ENCODE data around the gene TPSD1.
A peak's percentile ranks its signal among the peaks of the same experiment; 100 is the strongest.
"Not testable (repeated sequence)": the region's sequence is repeated elsewhere in the genome, so short reads cannot be mapped to it uniquely, and the experiment has no call there.

TPSD1 gene

DNA sequence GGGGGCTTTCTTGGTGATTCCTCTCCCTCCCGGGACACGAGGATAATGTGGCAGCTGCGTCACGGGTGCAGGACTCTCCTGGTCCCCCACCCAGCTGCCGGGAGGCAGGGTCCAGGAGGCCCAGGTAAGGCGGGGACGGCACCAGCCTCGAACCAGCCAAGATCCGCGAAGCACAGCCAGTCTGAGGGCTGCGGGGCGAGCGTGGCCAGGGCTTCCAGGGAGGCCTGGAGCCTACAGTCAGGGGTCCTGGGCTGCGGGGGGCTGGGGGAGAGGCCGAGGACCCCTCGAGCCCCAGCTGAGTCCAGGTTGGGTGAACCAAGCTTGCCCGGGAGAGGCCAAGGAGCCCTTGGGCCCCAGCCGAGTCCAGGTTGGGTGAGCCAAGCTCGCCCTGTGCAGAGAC, 10.0 kb downstream of the TPSD1 start:
- Histone ChIP-seq H3K36me3 (ENCODE audit: control insufficient read depth, low read length) (no peaks in the 10 kb centered on the region), H3K79me2 (ENCODE audit: control insufficient read depth, low read length) (no peaks in the 10 kb centered on the region), H3K27me3 (ENCODE audit: control insufficient read depth, low read length) (peaks cover 5% of the 10 kb centered on the region; the same call in 1 of the 2 replicates), H4K20me1 (ENCODE audit: control insufficient read depth, insufficient read depth, low read depth, low read length) (no peaks in the 10 kb centered on the region), H3F3A (ENCODE audit: control insufficient read depth, insufficient read depth) (peaks cover 4% of the 10 kb centered on the region), H3K9me2 (replicated peaks; ENCODE audit: control insufficient read depth, low read length) (no peaks in the 10 kb centered on the region), H3K27ac (ENCODE audit: low read depth, low read length) (no peak overlapping the region), H3K9me3 (ENCODE audit: control insufficient read depth, insufficient read depth, low read length) (peaks cover 6% of the 10 kb centered on the region; the same call in 1 of the 2 replicates), H3K4me1 (ENCODE audit: control insufficient read depth, low read length) (peaks cover under 1% of the 10 kb centered on the region), H3K4me2 (ENCODE audit: low read length) (no peak overlapping the region), H3K4me3 (ENCODE audit: low read length) (no peak overlapping the region)
- TF ChIP-seq EZH2phosphoT487 (IDR thresholded peaks at IDR 0.05; ENCODE audit: borderline replicate concordance, low read length), result no peak
- TF ChIP-seq, protein P1, sequence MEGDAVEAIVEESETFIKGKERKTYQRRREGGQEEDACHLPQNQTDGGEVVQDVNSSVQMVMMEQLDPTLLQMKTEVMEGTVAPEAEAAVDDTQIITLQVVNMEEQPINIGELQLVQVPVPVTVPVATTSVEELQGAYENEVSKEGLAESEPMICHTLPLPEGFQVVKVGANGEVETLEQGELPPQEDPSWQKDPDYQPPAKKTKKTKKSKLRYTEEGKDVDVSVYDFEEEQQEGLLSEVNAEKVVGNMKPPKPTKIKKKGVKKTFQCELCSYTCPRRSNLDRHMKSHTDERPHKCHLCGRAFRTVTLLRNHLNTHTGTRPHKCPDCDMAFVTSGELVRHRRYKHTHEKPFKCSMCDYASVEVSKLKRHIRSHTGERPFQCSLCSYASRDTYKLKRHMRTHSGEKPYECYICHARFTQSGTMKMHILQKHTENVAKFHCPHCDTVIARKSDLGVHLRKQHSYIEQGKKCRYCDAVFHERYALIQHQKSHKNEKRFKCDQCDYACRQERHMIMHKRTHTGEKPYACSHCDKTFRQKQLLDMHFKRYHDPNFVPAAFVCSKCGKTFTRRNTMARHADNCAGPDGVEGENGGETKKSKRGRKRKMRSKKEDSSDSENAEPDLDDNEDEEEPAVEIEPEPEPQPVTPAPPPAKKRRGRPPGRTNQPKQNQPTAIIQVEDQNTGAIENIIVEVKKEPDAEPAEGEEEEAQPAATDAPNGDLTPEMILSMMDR (IDR thresholded peaks at IDR 0.05; ENCODE audit: low read depth, low read length, poor library complexity, severe bottlenecking), result no peak

DNA sequence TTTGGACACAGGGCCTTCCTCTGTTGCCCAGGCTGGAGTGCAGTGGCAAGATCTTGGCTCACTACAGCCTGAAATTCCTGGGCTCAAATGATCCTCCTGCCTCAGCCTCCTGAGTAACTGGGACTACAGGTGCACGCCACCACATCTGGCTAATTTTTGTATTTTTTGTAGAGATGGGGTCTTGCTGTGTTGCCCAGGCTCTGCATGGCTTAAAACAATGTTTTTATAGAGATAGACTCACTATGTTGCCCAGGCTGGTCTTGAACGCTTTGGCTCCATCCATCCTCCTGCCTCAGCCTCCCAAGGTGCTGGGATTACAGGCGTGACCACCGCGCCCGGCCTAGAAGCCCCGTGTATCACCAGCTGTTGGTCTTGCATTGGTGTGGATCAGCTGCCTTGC, 13.5 kb downstream of the TPSD1 start:
- H3K27ac ChIP-seq (ENCODE audit: low read depth, low read length); H3K4me2 ChIP-seq (ENCODE audit: low read length): not testable (repeated sequence)

DNA sequence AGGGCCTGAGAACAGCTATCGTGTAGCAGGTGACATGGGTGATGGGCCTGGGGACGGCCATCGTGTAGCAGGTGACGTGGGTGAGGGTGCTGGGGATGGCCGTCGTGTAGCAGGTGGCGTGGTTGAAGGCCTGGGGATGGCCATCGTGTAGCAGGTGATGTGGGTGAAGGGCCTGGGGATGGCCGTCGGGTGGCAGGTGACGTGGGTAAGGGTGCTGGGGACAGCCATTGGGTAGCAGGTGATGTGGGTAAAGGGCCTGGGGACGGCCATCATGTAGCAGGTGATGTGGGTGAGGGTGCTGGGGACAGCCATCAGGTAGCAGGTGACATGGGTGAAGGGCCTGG, 15.5 kb downstream of the TPSD1 start:
- H3K36me3 ChIP-seq (ENCODE audit: control insufficient read depth, low read length), result no peaks in the 10 kb centered on the region
- no peaks in the 10 kb centered on the region for H3K79me2 ChIP-seq (ENCODE audit: control insufficient read depth, low read length)
- H3K4me1 ChIP-seq (ENCODE audit: control insufficient read depth, low read length), result peaks cover 22% of the 10 kb centered on the region
- H3K27ac ChIP-seq (ENCODE audit: low read depth, low read length), result no peak overlapping the region
- no peaks in the 10 kb centered on the region for H3K27me3 ChIP-seq (ENCODE audit: control insufficient read depth, low read length)
- H3K9me3 ChIP-seq (ENCODE audit: control insufficient read depth, insufficient read depth, low read length), result no peaks in the 10 kb centered on the region
- peak overlapping the region; percentile 31 for H3K4me3 ChIP-seq (ENCODE audit: low read length)
- H3K4me2 ChIP-seq (ENCODE audit: low read length), result peak overlapping the region; percentile 95
- H3K9me2 ChIP-seq (replicated peaks; ENCODE audit: control insufficient read depth, low read length), result no peaks in the 10 kb centered on the region
- TF ChIP-seq EZH2phosphoT487 (IDR thresholded peaks at IDR 0.05; ENCODE audit: borderline replicate concordance, low read length), result no peak
- TF ChIP-seq, protein P1 (IDR thresholded peaks at IDR 0.05; ENCODE audit: low read depth, low read length, poor library complexity, severe bottlenecking), result no peak
- peaks cover 5% of the 10 kb centered on the region for H3F3A ChIP-seq (ENCODE audit: control insufficient read depth, insufficient read depth)
- H4K20me1 ChIP-seq (ENCODE audit: control insufficient read depth, insufficient read depth, low read depth, low read length), result peaks cover 6% of the 10 kb centered on the region; the same call in 1 of the 2 replicates

More for the DNA sequence above, 13.5 kb downstream of the TPSD1 start:
- not testable (repeated sequence) for H4K20me1 ChIP-seq (ENCODE audit: control insufficient read depth, insufficient read depth, low read depth, low read length); H3K79me2 ChIP-seq (ENCODE audit: control insufficient read depth, low read length); H3F3A ChIP-seq (ENCODE audit: control insufficient read depth, insufficient read depth); H3K27me3 ChIP-seq (ENCODE audit: control insufficient read depth, low read length); H3K9me2 ChIP-seq (replicated peaks; ENCODE audit: control insufficient read depth, low read length); H3K4me3 ChIP-seq (ENCODE audit: low read length); H3K36me3 ChIP-seq (ENCODE audit: control insufficient read depth, low read length); H3K9me3 ChIP-seq (ENCODE audit: control insufficient read depth, insufficient read depth, low read length)
- peaks cover 22% of the 10 kb centered on the region for H3K4me1 ChIP-seq (ENCODE audit: control insufficient read depth, low read length)

DNA sequence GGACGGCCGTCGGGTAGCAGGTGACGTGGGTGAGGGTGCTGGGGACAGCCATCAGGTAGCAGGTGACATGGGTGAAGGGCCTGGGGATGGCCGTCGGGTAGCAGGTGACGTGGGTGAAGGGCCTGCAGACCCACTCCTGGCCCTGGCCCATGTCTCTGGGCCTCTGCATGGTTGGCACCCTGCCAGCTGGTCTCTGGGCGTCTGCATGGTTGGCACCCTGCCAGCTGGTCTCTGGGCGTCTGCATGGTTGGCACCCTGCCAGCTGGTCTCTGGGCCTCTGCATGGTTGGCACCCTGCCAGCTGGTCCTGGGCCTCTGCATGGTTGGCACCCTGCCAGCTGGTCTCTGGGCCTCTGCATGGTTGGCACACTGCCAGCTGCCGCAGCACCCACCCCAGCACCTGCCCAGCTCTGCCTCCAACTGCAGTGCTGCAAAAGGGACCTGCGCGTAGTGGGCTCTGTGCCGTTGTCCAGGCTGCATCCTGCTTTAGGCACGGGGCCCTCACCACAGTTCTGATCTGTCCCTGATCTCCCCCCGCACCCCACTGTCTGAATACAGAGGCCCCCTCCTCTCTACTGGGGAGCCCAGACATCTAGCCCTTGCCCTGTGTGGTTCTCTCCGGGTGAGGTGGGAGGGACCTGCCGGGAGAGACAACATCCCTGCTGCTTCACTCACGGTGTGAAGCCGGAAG, 16.0 kb downstream of the TPSD1 start:
- not testable (repeated sequence) for H3K27me3 ChIP-seq (ENCODE audit: control insufficient read depth, low read length)
- H3K4me2 ChIP-seq (ENCODE audit: low read length), result peak overlapping the region; percentile 95

More for the DNA sequence above, 16.0 kb downstream of the TPSD1 start:
- not testable (repeated sequence) for H3K36me3 ChIP-seq (ENCODE audit: control insufficient read depth, low read length); H4K20me1 ChIP-seq (ENCODE audit: control insufficient read depth, insufficient read depth, low read depth, low read length); H3K79me2 ChIP-seq (ENCODE audit: control insufficient read depth, low read length); H3K9me3 ChIP-seq (ENCODE audit: control insufficient read depth, insufficient read depth, low read length); H3F3A ChIP-seq (ENCODE audit: control insufficient read depth, insufficient read depth); H3K9me2 ChIP-seq (replicated peaks; ENCODE audit: control insufficient read depth, low read length)
- Histone ChIP-seq H3K4me1 (ENCODE audit: control insufficient read depth, low read length) (peaks cover 22% of the 10 kb centered on the region), H3K4me3 (ENCODE audit: low read length) (peak overlapping the region; percentile 66), H3K27ac (ENCODE audit: low read depth, low read length) (peak overlapping the region; percentile 52)

All from DOHH2 (cell line).